RWPE2 (cell line): ENCODE results near the gene ACR.
"Not testable (repeated sequence)": the region's sequence is repeated elsewhere in the genome, so short reads cannot be mapped to it uniquely, and the experiment has no call there.

Experiments
- ATAC-seq: fragments of 200-7000 bp; cut with Tn5 transposase; 3 replicates; pipeline ENCODE4 v1.9.1; 2021; ENCODE audit warnings: low read depth
- DNase-seq: peaks from one replicate; pipeline ENCODE4 v3.0.0-alpha.2; 2020; ENCODE audit warnings: low spot score
- H3K27ac ChIP-seq: fragments of 450-650 bp; 2 replicates; pipeline ENCODE4 v1.5.1; 2017; ENCODE audit warnings: mild to moderate bottlenecking; ENCODE audit not compliant: poor library complexity, severe bottlenecking
- H3K27me3 ChIP-seq: fragments of 250-450 bp; sonication (Bioruptor Pico); 2 replicates; pipeline ENCODE4 v1.5.1; 2021; ENCODE audit warnings: mild to moderate bottlenecking, moderate library complexity; ENCODE audit not compliant: insufficient read depth, poor library complexity, severe bottlenecking
- H3K36me3 ChIP-seq: fragments of 250-450 bp; sonication (Bioruptor Pico); 2 replicates; pipeline ENCODE4 v1.5.1; 2020; ENCODE audit warnings: low read depth, mild to moderate bottlenecking, moderate library complexity
- H3K4me1 ChIP-seq: fragments of 250-450 bp; sonication (Bioruptor Pico); 2 replicates; pipeline ENCODE4 v1.5.1; 2021; ENCODE audit warnings: mild to moderate bottlenecking, moderate library complexity; ENCODE audit not compliant: insufficient read depth, poor library complexity, severe bottlenecking
- H3K4me3 ChIP-seq: fragments of 250-450 bp; sonication (Bioruptor Pico); 2 replicates; pipeline ENCODE4 v1.5.1; 2021; ENCODE audit warnings: mild to moderate bottlenecking, moderate library complexity; ENCODE audit not compliant: severe bottlenecking
- H3K9me3 ChIP-seq: fragments of 250-450 bp; sonication (Bioruptor Pico); 2 replicates; pipeline ENCODE4 v1.5.1; 2021; ENCODE audit warnings: mild to moderate bottlenecking, moderate library complexity; ENCODE audit not compliant: severe bottlenecking
- CTCF ChIP-seq: fragments of 450-650 bp; IDR thresholded peaks from one replicate; pipeline ENCODE4 v1.5.1; 2017; ENCODE audit warnings: mild to moderate bottlenecking, moderate library complexity; ENCODE audit not compliant: poor library complexity, severe bottlenecking

ACR gene

DNA sequence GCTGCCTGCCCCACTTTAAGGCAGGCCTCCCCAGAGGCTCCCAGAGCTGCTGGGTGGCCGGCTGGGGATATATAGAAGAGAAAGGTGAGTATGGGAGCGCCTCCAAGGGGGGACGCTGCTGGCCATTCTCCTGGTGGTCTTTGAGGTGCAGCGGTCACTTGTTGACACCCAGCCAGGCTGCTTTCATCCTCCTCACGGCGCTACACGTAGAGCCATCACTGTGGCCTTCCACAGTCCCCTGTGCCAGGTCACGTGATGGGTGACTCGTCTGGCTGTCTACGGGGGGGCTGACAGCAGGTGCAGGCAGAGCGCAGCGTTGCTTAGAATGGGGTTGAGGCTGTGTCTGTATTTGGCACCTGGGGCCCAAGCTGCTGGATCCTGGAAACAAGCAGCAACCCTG, 1.9 kb downstream of the ACR start:
- H3K9me3 ChIP-seq = no peaks in the 10 kb centered on the region
- no peak overlapping the region for H3K27ac ChIP-seq
- no peaks in the 10 kb centered on the region for H3K27me3 ChIP-seq
- H3K36me3 ChIP-seq = no peaks in the 10 kb centered on the region
- no peak for TF ChIP-seq CTCF
- ATAC-seq (no peak), DNase-seq (no peak)
- H3K4me1 ChIP-seq = no peaks in the 10 kb centered on the region
- no peak overlapping the region for H3K4me3 ChIP-seq

DNA sequence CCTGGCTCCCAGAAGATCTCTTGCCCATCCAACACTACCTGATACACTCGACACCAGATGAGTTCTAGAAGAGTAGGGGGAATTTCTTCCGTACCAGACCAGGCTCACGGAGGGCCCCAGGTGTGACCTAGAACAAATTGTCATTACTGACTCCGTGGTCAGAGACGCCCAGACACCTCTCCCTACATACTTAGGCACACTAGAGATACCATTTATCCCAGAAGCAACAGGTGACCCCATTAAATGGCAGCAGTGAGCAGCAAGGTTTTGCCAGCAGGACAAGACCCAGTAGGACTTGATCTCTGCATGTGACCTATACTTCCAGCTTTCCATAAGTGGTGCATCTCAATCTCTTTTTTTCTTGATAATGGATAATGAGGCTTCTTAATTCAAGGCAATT, 2.7 kb downstream of the ACR start:
- H3K4me1 ChIP-seq, H3K36me3 ChIP-seq, H3K27me3 ChIP-seq, H3K9me3 ChIP-seq, H3K27ac ChIP-seq, H3K4me3 ChIP-seq, DNase-seq, ATAC-seq: not testable (repeated sequence)

DNA sequence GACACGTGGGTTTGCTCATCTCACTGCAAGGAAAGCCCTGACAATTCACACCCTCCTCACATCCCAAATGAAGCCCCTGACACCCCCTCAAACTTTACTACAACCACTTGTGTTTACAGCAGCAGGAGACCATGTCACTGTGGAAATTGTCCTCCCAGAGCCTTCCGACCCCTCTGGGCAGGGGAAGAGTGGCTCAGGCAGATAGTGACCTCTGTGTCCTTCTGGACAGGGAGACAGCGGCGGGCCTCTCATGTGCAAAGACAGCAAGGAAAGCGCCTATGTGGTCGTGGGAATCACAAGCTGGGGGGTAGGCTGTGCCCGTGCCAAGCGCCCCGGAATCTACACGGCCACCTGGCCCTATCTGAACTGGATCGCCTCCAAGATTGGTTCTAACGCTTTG, 6.4 kb downstream of the ACR start:
- not testable (repeated sequence) for H3K27ac ChIP-seq, ATAC-seq, H3K4me1 ChIP-seq, H3K27me3 ChIP-seq, DNase-seq, H3K4me3 ChIP-seq, H3K9me3 ChIP-seq, H3K36me3 ChIP-seq

DNA sequence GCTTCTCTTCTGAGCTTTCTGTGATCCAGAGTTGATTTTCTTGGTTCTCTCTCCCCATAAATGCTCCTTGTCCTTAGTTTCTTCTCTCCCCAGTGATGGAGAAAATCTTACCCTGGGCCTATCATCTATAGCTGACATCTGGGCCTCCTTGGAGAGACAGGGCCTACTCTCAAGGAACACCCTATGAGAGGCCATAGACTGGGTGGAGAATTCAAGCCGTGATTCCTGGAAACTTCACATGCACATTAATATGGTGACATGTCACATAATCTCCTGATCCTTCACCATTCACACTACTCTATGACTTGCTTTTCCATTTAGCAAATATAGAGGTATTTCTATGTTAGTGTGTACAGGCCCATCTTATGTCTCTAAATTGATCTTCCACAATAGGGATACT, 9.5 kb downstream of the ACR start:
- not testable (repeated sequence) for ATAC-seq, H3K4me3 ChIP-seq, H3K9me3 ChIP-seq, H3K36me3 ChIP-seq, H3K27me3 ChIP-seq, H3K4me1 ChIP-seq, DNase-seq, H3K27ac ChIP-seq

DNA sequence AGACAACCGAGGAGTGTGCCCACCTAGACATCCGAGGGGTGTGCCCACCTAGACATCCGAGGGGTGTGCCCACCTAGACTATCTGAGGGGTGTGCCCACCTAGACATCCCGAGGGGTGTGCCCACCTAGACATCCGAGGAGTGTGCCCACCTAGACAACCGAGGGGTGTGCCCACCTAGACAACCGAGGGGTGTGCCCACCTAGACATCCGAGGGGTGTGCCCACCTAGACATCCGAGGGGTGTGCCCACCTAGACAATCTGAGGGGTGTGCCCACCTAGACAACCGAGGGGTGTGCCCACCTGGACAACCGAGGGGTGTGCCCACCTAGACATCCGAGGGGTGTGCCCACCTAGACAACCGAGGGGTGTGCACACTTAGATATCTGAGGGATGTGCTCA, 10.6 kb downstream of the ACR start:
- not testable (repeated sequence) for DNase-seq, H3K4me1 ChIP-seq, H3K36me3 ChIP-seq, H3K9me3 ChIP-seq, ATAC-seq, H3K4me3 ChIP-seq, H3K27ac ChIP-seq, H3K27me3 ChIP-seq

DNA sequence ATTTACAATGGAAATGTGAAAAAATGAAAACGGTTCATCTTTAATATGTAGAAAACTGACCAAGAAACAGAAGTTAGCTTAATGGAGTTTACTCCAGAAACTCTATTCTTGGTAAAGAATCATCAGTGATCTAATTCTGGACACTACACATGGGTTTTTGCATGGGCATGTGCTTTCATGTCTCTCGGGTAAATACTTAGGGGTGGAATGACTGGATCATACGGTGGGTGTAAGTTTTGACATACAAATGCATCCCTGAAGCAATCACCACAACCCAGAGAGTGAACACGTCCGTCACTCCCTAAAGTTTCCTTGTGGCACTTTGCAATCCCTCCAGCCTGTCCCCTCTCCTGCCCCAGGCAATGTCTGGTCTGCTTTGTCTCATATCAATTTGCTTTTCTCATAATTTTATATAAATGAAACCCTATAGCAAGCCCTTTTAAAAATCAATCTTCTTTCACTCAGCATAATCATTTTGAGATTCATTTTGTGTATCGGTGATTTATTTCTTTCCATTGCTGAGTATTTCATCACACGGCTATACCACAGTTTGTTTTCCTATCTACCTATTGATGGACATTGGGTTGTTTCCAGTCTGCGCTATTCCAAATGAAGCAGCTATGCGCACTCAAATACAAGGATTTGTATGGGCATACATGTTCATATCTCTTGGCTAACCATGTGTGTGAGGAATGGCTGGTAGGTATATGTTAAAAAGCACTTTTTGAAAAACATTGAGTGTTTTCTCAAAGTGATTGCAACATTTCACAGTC, 11.5 kb downstream of the ACR start:
- not testable (repeated sequence) for H3K9me3 ChIP-seq, H3K4me3 ChIP-seq, H3K36me3 ChIP-seq, DNase-seq, H3K27ac ChIP-seq, ATAC-seq, H3K4me1 ChIP-seq, H3K27me3 ChIP-seq

- not testable (repeated sequence) for H3K27me3 ChIP-seq, H3K27ac ChIP-seq, H3K36me3 ChIP-seq, ATAC-seq, DNase-seq, H3K9me3 ChIP-seq, H3K4me1 ChIP-seq, H3K4me3 ChIP-seq
Observed at GRCh38 chr22:50755251-50755650, 17.2 kb downstream of the ACR start.

DNA sequence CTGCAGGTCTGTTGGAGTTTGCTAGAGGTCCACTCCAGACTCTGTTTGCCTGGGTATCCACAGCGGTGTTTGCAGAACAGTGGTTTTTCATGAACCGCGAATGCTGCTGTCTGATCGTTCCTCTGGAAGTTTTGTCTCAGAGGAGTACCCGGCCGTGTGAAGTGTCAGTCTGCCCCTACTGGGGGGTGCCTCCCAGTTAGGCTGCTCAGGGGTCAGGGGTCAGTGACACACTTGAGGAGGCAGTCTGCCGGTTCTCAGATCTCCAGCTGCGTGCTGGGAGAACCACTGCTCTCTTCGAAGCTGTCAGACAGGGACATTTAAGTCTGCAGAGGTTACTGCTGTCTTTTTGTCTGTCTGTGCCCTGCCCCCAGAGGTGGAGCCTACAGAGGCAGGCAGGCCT, 18.4 kb downstream of the ACR start:
- H3K9me3 ChIP-seq, H3K4me1 ChIP-seq, DNase-seq, H3K27ac ChIP-seq, H3K36me3 ChIP-seq, H3K27me3 ChIP-seq, H3K4me3 ChIP-seq, ATAC-seq: not testable (repeated sequence)
